ENCODE data around the gene MFSD12. TPM values are rescaled to one million over a fixed set of nuclear protein-coding genes. Genes with fewer than 3 reads are reported as not detected.
A peak's percentile ranks its signal among the peaks of the same experiment; 100 is the strongest.

MFSD12 gene
- total and polyA plus RNA-seq, 8 donors = 32.2 to 90.2 (median 46.7) TPM

DNA sequence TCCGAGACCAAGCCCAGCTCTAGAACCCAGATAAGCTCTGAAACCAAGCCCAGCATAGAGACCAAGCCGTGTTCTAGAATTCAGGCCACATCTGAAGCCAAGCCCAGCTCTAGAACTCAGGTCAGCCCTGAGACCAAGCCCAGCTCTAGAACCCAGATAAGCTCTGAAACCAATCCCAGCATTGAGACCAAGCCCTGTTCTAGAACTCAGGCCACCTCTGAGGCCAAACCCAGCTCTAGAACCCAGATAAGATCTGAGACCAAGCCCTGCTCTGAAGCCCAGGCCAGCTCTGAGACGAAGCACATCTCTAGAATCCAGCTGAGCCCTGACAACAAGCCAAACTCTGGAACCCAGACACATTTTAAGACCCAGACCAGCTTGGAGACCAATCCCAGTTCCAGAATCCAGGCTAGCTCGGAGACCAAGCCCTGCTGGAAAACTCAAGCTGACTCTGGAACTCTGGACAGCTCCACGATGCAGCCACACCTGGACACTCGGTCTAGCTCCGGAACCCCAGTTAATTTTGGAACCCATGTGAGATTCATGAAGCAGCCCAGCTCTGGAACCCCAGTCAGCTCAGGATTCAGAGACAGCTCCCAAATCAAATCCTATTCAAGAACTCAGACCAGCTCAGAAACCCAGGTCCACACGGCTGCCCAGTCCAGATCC lies 33.7 kb upstream of the MFSD12 start:
- DNase-seq = no peak
- ATAC-seq = no peak
- H3K4me1 ChIP-seq = no peaks in the 10 kb centered on the region
- no peak overlapping the region for H3K27ac ChIP-seq
- intact Hi-C loops (cut with DNase I) = no loop called here
- TF ChIP-seq, protein P1, sequence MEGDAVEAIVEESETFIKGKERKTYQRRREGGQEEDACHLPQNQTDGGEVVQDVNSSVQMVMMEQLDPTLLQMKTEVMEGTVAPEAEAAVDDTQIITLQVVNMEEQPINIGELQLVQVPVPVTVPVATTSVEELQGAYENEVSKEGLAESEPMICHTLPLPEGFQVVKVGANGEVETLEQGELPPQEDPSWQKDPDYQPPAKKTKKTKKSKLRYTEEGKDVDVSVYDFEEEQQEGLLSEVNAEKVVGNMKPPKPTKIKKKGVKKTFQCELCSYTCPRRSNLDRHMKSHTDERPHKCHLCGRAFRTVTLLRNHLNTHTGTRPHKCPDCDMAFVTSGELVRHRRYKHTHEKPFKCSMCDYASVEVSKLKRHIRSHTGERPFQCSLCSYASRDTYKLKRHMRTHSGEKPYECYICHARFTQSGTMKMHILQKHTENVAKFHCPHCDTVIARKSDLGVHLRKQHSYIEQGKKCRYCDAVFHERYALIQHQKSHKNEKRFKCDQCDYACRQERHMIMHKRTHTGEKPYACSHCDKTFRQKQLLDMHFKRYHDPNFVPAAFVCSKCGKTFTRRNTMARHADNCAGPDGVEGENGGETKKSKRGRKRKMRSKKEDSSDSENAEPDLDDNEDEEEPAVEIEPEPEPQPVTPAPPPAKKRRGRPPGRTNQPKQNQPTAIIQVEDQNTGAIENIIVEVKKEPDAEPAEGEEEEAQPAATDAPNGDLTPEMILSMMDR (IDR thresholded peaks at IDR 0.05) = no peak
- peaks cover 2 to 10% of the 10 kb centered on the region in 2 donors for H3K27me3 ChIP-seq
- no peak overlapping the region for H3K4me3 ChIP-seq
- no peaks in the 10 kb centered on the region for H3K36me3 ChIP-seq
- no peaks in the 10 kb centered on the region for H3K9me3 ChIP-seq

DNA sequence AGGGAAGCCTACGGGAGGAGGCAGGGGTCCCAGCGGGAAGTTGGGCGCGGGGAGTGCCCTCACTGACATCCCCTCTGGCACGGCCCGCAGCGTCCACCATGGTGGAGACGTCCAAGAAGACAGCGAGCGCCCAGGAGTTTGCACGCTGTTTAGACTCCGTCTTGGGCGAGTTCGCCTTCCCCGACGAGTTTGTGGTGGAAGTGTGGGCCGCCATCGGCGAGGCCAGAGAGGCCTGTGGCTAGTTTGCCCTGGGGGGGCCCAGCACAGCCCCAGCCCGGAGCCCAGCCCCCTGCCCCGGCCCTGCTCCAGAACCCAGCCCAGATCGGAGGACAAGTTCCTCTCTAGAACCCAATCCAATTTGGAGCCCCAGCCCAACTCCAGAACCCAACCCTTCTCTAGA lies 32.6 kb upstream of the MFSD12 start:
- DNase-seq (no peak), ATAC-seq (no peak)
- Histone ChIP-seq H3K4me1 (peaks cover 0 to 6% of the 10 kb centered on the region in 2 donors), H3K4me3 (no peak overlapping the region), H3K27me3 (peaks cover 12 to 21% of the 10 kb centered on the region in 2 donors), H3K36me3 (no peaks in the 10 kb centered on the region), H3K9me3 (no peaks in the 10 kb centered on the region), H3K27ac (no peak overlapping the region)
- TF ChIP-seq, protein P1 (IDR thresholded peaks at IDR 0.05) = no peak
- intact Hi-C loops (cut with DNase I) = no loop called here

DNA sequence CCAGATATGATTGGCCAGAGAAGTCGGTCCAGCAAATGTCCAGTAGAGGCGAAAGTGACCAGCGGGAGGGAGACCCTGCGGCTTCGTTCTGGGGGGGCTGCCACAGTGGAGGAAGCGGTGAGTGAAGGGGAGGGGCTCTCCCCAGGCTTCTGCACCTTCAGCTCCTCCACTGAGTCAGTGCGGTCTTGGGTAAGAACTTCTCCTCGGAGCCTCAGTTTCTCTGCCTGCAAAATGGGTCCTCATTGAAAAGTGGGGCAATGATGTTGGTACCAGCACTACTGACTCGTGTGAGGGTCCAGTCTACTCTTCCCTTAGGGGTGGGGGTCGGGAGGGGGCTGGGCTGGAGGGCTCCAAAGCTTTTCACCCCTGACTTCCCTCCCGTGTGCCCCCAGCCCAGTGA lies 32.1 kb upstream of the MFSD12 start:
- intact Hi-C loops (cut with DNase I) = no loop called here
- ATAC-seq = no peak
- TF ChIP-seq, protein P1 (IDR thresholded peaks at IDR 0.05) = no peak
- DNase-seq = no peak
- Histone ChIP-seq H3K9me3 (no peaks in the 10 kb centered on the region), H3K27me3 (peaks cover 14 to 27% of the 10 kb centered on the region in 2 donors), H3K27ac (no peak overlapping the region), H3K4me3 (no peak overlapping the region), H3K4me1 (peaks cover 0 to 6% of the 10 kb centered on the region in 2 donors), H3K36me3 (no peaks in the 10 kb centered on the region)

GRCh38 chr19:3586707-3587346 lies 29.4 kb upstream of the MFSD12 start:
- Histone ChIP-seq H3K9me3 (no peaks in the 10 kb centered on the region), H3K4me1 (peaks cover 0 to 6% of the 10 kb centered on the region in 2 donors), H3K36me3 (no peaks in the 10 kb centered on the region), H3K4me3 (no peak overlapping the region), H3K27ac (no peak overlapping the region), H3K27me3 (peaks cover 14 to 37% of the 10 kb centered on the region in 2 donors)
- intact Hi-C loops (cut with DNase I) = no loop called here
- DNase-seq (no peak), ATAC-seq (peak; percentile 44)
- TF ChIP-seq, protein P1 (IDR thresholded peaks at IDR 0.05) = no peak

DNA sequence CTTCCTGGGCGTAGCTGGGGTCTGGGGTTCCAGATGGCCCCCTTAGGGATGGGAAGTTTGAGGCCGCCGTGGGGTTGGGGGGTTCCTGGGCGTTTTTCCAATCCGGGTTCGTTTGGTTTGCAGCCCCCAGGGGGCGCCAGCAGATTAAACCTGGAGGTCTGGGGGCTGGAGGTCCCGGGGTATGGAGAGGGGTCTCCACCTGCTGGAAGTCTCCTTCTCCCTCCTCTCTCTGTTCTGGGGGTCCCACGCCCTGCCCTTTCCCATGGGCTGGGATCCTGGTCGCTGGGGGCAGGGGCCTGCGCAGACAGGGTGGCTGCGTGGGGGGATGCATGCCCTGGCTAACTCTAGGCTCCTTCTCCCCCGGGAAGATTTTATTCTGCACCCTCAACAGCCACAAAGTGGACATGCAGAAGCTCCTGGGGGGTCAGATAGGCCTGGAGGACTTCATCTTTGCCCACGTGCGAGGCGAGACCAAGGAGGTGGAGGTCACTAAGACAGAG lies 28.8 kb upstream of the MFSD12 start:
- peaks cover 14 to 37% of the 10 kb centered on the region in 2 donors for H3K27me3 ChIP-seq
- H3K4me3 ChIP-seq = peak overlapping the region; percentile 9 to 31
- TF ChIP-seq, protein P1 (IDR thresholded peaks at IDR 0.05) = peak; percentile 22 to 46
- no peak for ATAC-seq
- no peak overlapping the region for H3K27ac ChIP-seq
- peaks cover 0 to 6% of the 10 kb centered on the region in 2 donors for H3K4me1 ChIP-seq
- intact Hi-C loops (cut with DNase I) = no loop called here
- H3K9me3 ChIP-seq = no peaks in the 10 kb centered on the region
- DNase-seq = no peak
- no peaks in the 10 kb centered on the region for H3K36me3 ChIP-seq

Data from left lung (tissue), 10 donors.